BJ (cell line): ENCODE measurements around the gene WIPF2. TPM values are rescaled to one million over a fixed set of nuclear protein-coding genes. Genes with fewer than 3 reads are reported as not detected.

ENCODE experiments used
- CTCF ChIA-PET: fragments of 350-600 bp; formaldehyde crosslinking; extraction: SDS; loops from one replicate; lab custom pipeline; 2021; ENCODE audit warnings: antibody characterized with exemption, inconsistent platforms; lab: Yijun Ruan, JAX
- POLR2A ChIA-PET: fragments of 300-600 bp; sonication (Branson Sonifier 250); formaldehyde crosslinking; extraction: SDS; loops from one replicate; lab custom pipeline; 2021; ENCODE audit warnings: antibody characterized with exemption; lab: Charles Lee
- DNase-seq: peaks from one replicate; pipeline ENCODE4 v3.0.0-alpha.2; 2011; ENCODE audit warnings: low read depth
- H3K27me3 ChIP-seq: 2 replicates; pipeline ENCODE4 v1.6.0; 2011; ENCODE audit warnings: low read length; ENCODE audit not compliant: control insufficient read depth, insufficient read depth
- H3K36me3 ChIP-seq: 2 replicates; pipeline ENCODE4 v1.5.1; 2011; ENCODE audit warnings: low read length; ENCODE audit not compliant: control insufficient read depth, insufficient read depth
- H3K4me3 ChIP-seq: 2 replicates; pipeline ENCODE4 v1.5.1; 2011; ENCODE audit warnings: low read depth, mild to moderate bottlenecking, control low read depth, low read length
- polyA plus RNA-seq: library from polyadenylated mRNA; depleted of rRNA; stranded (reverse); fragments of >200 nt; gene quantifications from 2 replicates; pipeline ENCODE4 v1.2.3, GENCODE V29; 2011
- TF ChIP-seq, protein P1 (sequence below): IDR thresholded peaks from 2 replicates; pipeline ENCODE4 v1.5.1; 2011; ENCODE audit warnings: low read depth, mild to moderate bottlenecking, control low read depth, inconsistent platforms, low read length, moderate library complexity; ENCODE audit not compliant: insufficient read depth

Gene WIPF2
- polyA plus RNA-seq, 1 experiment, result 8.1 TPM

DNA sequence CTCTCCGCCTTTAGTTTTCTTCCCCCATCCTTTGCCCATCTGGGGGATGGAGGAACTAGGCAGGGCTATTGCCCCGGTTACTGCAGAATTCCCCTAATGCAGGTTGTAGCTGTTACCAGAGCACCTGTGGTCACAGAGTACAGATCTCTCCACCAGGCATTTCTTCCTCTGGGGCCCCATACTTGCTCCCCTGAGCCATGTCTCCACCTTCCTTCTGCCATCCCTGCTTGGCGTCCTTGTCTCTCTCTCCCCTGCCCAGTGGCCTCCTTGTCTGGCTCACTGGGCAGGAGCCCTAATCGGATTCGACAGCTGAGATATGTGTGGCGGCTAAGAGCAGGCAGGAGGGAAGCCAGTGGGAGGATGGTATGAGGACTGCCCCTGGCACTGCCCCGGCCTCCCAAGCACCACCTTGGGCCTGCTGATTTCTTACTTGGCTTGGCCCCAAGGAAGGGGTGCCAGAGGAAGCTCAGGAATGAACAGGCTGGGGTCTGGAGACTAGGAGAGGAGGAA, 91.8 kb downstream of the WIPF2 start:
- no peaks in the 10 kb centered on the region for H3K36me3 ChIP-seq
- no peak overlapping the region for H3K4me3 ChIP-seq
- no peaks in the 10 kb centered on the region for H3K27me3 ChIP-seq
- no peak for DNase-seq
- CTCF ChIA-PET, result interaction anchor here (1.2 to 30.6 kb wide), 4 partner anchors 8 to 165 kb away, joined by 4 to 762 read pairs (median 7); partner anchors contain the start of gene GJD3
- POLR2A ChIA-PET, result interaction anchor here (0.6 kb wide), 2 partner anchors 238 to 1238 kb away, joined by 3 read pairs; no protein-coding TSS in a partner anchor
- TF ChIP-seq, protein P1, sequence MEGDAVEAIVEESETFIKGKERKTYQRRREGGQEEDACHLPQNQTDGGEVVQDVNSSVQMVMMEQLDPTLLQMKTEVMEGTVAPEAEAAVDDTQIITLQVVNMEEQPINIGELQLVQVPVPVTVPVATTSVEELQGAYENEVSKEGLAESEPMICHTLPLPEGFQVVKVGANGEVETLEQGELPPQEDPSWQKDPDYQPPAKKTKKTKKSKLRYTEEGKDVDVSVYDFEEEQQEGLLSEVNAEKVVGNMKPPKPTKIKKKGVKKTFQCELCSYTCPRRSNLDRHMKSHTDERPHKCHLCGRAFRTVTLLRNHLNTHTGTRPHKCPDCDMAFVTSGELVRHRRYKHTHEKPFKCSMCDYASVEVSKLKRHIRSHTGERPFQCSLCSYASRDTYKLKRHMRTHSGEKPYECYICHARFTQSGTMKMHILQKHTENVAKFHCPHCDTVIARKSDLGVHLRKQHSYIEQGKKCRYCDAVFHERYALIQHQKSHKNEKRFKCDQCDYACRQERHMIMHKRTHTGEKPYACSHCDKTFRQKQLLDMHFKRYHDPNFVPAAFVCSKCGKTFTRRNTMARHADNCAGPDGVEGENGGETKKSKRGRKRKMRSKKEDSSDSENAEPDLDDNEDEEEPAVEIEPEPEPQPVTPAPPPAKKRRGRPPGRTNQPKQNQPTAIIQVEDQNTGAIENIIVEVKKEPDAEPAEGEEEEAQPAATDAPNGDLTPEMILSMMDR, result no peak

DNA sequence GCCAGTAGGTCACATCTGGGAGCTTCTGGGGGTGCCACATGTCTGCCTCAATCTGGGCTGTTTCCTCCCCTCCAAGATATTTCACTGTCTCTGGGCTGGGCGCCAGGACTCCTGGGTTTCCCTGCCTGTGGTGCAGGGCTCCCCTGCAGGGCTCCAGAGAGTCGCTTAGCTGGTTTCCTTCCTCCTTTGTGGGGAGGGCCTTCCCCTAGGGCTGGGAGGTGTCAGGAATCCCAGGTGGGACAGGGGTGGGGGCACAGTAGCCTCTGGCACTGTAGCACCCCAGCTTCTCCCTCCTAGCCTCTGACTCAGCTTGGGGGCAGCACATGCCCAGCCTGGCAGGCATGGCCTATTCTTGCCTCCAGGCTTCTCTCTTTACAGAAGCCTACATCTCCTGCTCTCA, 92.5 kb downstream of the WIPF2 start:
- TF ChIP-seq, protein P1, result no peak
- Histone ChIP-seq H3K4me3 (no peak overlapping the region), H3K27me3 (no peaks in the 10 kb centered on the region), H3K36me3 (no peaks in the 10 kb centered on the region)
- ChIA-PET POLR2A (interaction anchor here (0.6 kb wide), 2 partner anchors 124 to 343 kb away, joined by 3 to 4 read pairs; no protein-coding TSS in a partner anchor), CTCF (interaction anchor here (1.4 to 30.6 kb wide), 4 partner anchors 9 to 106 kb away, joined by 3 to 762 read pairs (median 7); partner anchors contain the start of genes GJD3 and TOP2A)
- DNase-seq, result no peak

DNA sequence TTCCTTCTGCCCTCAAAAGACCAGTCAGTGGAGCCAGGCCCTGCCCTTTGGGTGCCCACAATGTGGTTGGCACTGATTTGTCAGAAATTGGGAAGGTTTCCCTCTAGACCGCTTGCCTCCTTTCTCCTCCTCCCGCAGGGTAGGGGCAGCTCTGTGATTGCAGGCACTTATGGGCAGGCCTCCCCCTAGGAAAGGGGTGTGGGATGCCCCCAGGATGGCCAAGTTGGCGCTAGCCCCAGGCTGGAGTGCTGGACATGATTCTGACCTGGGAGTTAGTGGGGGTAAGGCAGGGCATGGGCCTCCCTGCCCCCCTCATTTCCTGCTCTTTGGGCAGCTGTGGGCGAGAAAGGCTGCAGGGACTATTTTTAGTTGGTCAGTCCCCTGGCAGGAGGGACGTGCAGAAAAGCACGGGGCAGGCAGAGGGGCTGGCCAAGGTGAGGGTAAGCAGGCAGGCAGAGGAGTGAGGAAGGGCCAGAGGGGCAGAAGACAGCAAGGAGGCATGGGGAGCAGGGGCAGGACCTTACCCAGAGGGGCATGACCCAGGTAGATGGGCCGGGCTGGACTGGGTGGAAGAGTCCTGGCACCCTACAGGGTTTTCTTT, 93.1 kb downstream of the WIPF2 start:
- DNase-seq, result no peak
- POLR2A ChIA-PET, result interaction anchor here (0.6 kb wide), 3 partner anchors 124 to 1380 kb away, joined by 3 to 4 read pairs (median 3); no protein-coding TSS in a partner anchor
- CTCF ChIA-PET, result interaction anchor here (1.4 to 30.6 kb wide), 3 partner anchors 9 to 106 kb away, joined by 3 to 762 read pairs (median 9); partner anchors contain the start of genes GJD3 and TOP2A
- TF ChIP-seq, protein P1, result no peak
- Histone ChIP-seq H3K36me3 (no peaks in the 10 kb centered on the region), H3K4me3 (no peak overlapping the region), H3K27me3 (no peaks in the 10 kb centered on the region)

DNA sequence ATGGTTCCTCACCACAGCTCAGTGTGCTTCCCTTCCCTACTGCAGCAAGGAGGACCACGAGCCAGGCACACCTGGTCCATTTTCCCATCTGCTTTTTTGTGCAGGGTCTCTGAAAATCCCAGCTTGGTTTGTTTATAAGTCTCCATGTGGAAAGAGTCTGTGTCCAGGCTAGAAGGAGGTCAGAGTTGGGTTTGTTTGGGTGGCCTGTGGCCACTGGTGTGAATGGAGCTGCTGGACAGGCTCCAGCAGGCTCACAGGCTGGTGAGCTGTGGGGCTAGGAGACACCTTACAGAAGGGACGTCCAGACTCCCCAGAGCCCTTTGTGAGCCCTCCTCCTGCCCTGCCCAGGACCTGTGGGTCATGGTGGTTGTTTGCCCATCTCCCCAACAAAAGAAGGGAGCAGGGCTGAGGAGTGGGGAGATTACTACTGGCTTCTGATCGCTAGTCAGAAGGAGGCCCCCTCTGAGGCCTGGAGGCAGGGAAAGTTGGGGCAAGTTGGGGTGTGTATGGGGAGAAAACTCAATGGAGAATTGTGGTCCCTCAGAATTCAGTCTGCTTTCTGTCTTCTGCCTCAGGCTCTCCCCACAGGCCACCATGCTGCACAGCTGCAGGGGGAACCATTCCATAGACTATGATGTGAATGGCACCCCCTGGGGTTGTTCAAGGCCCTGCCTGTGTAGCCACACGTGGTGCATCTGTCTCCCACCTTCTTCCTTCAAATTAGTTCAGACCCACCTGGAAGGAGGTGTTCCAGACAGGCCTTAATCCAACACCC, 94.0 kb downstream of the WIPF2 start:
- Histone ChIP-seq H3K36me3 (no peaks in the 10 kb centered on the region), H3K27me3 (no peaks in the 10 kb centered on the region), H3K4me3 (no peak overlapping the region)
- ChIA-PET CTCF (interaction anchor here (0.6 to 30.6 kb wide), 3 partner anchors 39 to 160 kb away, joined by 3 to 762 read pairs (median 5); partner anchors contain the start of genes GJD3 and TOP2A), POLR2A (interaction anchor here (0.6 kb wide), 1 partner anchor 1379 kb away, joined by 3 read pairs; no protein-coding TSS in a partner anchor)
- no peak for DNase-seq
- TF ChIP-seq, protein P1, result no peak
